Liver (tissue), 9 donors: ENCODE data around the gene DPF3. TPM values are rescaled to one million over a fixed set of nuclear protein-coding genes. Genes with fewer than 3 reads are reported as not detected.

Experiments used
- DNase-seq: peaks from one replicate; pipeline ENCODE4 v3.0.0-alpha.2; 2017; ENCODE audit warnings: low spot score
- H3K27ac ChIP-seq, 2 donors: one replicate each; pipeline ENCODE4 v1.7.0; 2013; ENCODE audit warnings: inconsistent platforms in 2 of 2, low read length in 2 of 2, control low read depth in 1 of 2, low read depth in 1 of 2, mild to moderate bottlenecking in 1 of 2
- H3K27me3 ChIP-seq, 4 donors: one replicate each; pipeline versions ENCODE4 v1.6.1 to v1.7.0; 2013; ENCODE audit warnings: low read length in 3 of 4, inconsistent platforms in 1 of 4, mild to moderate bottlenecking in 1 of 4, moderate library complexity in 1 of 4; ENCODE audit not compliant: control insufficient read depth in 4 of 4, insufficient read depth in 4 of 4
- H3K36me3 ChIP-seq, 4 donors: one replicate each; pipeline versions ENCODE4 v1.6.1 to v1.7.0; 2013; ENCODE audit warnings: low read length in 3 of 4, mild to moderate bottlenecking in 3 of 4, low read depth in 1 of 4, moderate library complexity in 1 of 4; ENCODE audit not compliant: control insufficient read depth in 4 of 4, insufficient read depth in 3 of 4
- H3K4me1 ChIP-seq, 4 donors: one replicate each; pipeline versions ENCODE4 v1.6.1 to v1.7.0; 2013; ENCODE audit warnings: low read length in 3 of 4, mild to moderate bottlenecking in 3 of 4, moderate library complexity in 1 of 4; ENCODE audit not compliant: control insufficient read depth in 4 of 4, insufficient read depth in 4 of 4
- H3K4me3 ChIP-seq, 3 donors: one replicate each; pipeline versions ENCODE4 v1.6.1 to v1.7.0; 2013; ENCODE audit warnings: low read length in 3 of 3, control low read depth in 1 of 3, low read depth in 1 of 3, mild to moderate bottlenecking in 1 of 3
- H3K9ac ChIP-seq, 2 donors: one replicate each; pipeline ENCODE4 v1.7.0; 2013; ENCODE audit warnings: low read length in 2 of 2, mild to moderate bottlenecking in 2 of 2, moderate library complexity in 2 of 2, control low read depth in 1 of 2, low read depth in 1 of 2
- H3K9me3 ChIP-seq, 4 donors: one replicate each; pipeline versions ENCODE4 v1.6.1 to v1.7.0; 2013; ENCODE audit warnings: low read length in 3 of 4; ENCODE audit not compliant: control insufficient read depth in 4 of 4
- EGR1 ChIP-seq, 2 donors: IDR thresholded peaks; 2 replicates each; pipeline ENCODE4 v1.6.1; 2016 to 2018; ENCODE audit warnings: antibody characterized with exemption in 2 of 2, low read depth in 2 of 2
- FOXA1 ChIP-seq: IDR thresholded peaks from 2 replicates; pipeline ENCODE4 v1.6.1; 2016; ENCODE audit warnings: antibody characterized with exemption
- FOXA2 ChIP-seq: IDR thresholded peaks from 2 replicates; pipeline ENCODE4 v1.6.1; 2016; ENCODE audit warnings: antibody characterized with exemption
- GABPA ChIP-seq, 2 donors: IDR thresholded peaks in 1 of 2; conservative IDR thresholded peaks in 1 of 2; 2 replicates each; pipeline ENCODE4 v1.6.1; 2016; ENCODE audit warnings: antibody characterized with exemption in 2 of 2, mild to moderate bottlenecking in 1 of 2, moderate library complexity in 1 of 2
- HNF4A ChIP-seq, 2 donors: conservative IDR thresholded peaks; 2 replicates each; pipeline ENCODE4 v1.6.1; 2016; ENCODE audit warnings: antibody characterized with exemption in 2 of 2, mild to moderate bottlenecking in 2 of 2
- HNF4G ChIP-seq: IDR thresholded peaks from 2 replicates; pipeline ENCODE4 v1.6.1; 2016; ENCODE audit warnings: antibody characterized with exemption
- JUND ChIP-seq, 2 donors: IDR thresholded peaks; 2 replicates each; pipeline ENCODE4 v1.6.1; 2016; ENCODE audit warnings: antibody characterized with exemption in 2 of 2
- MAX ChIP-seq: IDR thresholded peaks from 2 replicates; pipeline ENCODE4 v1.6.1; 2016; ENCODE audit warnings: antibody characterized with exemption
- NR2F2 ChIP-seq: IDR thresholded peaks from 2 replicates; pipeline ENCODE4 v1.6.1; 2016; ENCODE audit warnings: antibody characterized with exemption
- RAD21 ChIP-seq, 2 donors: IDR thresholded peaks; 2 replicates each; pipeline ENCODE4 v1.6.1; 2016; ENCODE audit warnings: antibody characterized with exemption in 2 of 2, mild to moderate bottlenecking in 2 of 2
- REST ChIP-seq: IDR thresholded peaks from 2 replicates; pipeline ENCODE4 v1.6.1; 2016; ENCODE audit warnings: antibody characterized with exemption, mild to moderate bottlenecking
- RXRA ChIP-seq, 2 donors: IDR thresholded peaks; 2 replicates each; pipeline ENCODE4 v1.6.1; 2017 to 2018; ENCODE audit warnings: antibody characterized with exemption in 2 of 2, mild to moderate bottlenecking in 1 of 2
- SP1 ChIP-seq: IDR thresholded peaks from 2 replicates; pipeline ENCODE4 v1.6.1; 2018; ENCODE audit warnings: antibody characterized with exemption, mild to moderate bottlenecking
- TAF1 ChIP-seq: conservative IDR thresholded peaks from 2 replicates; pipeline ENCODE4 v1.6.1; 2016; ENCODE audit warnings: antibody characterized with exemption, mild to moderate bottlenecking
- YY1 ChIP-seq: IDR thresholded peaks from 2 replicates; pipeline ENCODE4 v1.6.1; 2016; ENCODE audit warnings: antibody characterized with exemption, mild to moderate bottlenecking
- ZBTB33 ChIP-seq: IDR thresholded peaks from 2 replicates; pipeline ENCODE4 v1.6.1; 2016; ENCODE audit warnings: antibody characterized with exemption
- WGBS: extraction: QIAGEN DNeasy Blood & Tissue Kit; methylation state at CpG from one replicate; pipeline ENCODE4 v1.1.7; 2013; 5-methylcytosine and 5-hydroxymethylcytosine counted together
- polyA plus RNA-seq, 2 donors: library from polyadenylated mRNA; stranded (reverse) in 1 of 2; unstranded in 1 of 2; fragments of 200-250 nt in 1 of 2; fragments of >200 nt in 1 of 2; fragmentation: Nextera tagmentation in 1 of 2; extraction: Ambion mirVana in 1 of 2; gene quantifications; one replicate each; pipeline versions ENCODE4 v1.2.1 to v1.2.3, GENCODE V29; 2013 to 2015
- total RNA-seq, 2 donors: library from RNA; depleted of rRNA; stranded (reverse); fragments of >200 nt; gene quantifications; one replicate each; pipeline ENCODE4 v1.2.3, GENCODE V29; 2014
- TF ChIP-seq, protein P1 (sequence below): fragments of 150-350 bp; IDR thresholded peaks from 2 replicates; pipeline ENCODE4 v1.5.1; 2017; ENCODE audit warnings: improper control_type of control experiment, low read depth, low read length; ENCODE audit not compliant: missing input control
- TF ChIP-seq, protein P2 (sequence below): IDR thresholded peaks from 2 replicates; pipeline ENCODE4 v1.6.1; 2016; ENCODE audit warnings: antibody characterized with exemption
- donor health status: healthy.
- donor health status: healthy.
- donor health status: healthy.
- donor health status: healthy.
- donor health status: healthy.

DPF3 gene
- total RNA-seq: 10 to 100 TPM in 1 of 2 donors, 1 to 10 TPM in 1; 3.2 to 23.2 TPM
- 1 to 10 TPM; 1.1 to 1.8 TPM for polyA plus RNA-seq

- H3K36me3 ChIP-seq: no peaks in the 10 kb centered on the region
- peak; percentile 98 for DNase-seq
- peak within 1 kb of the TSS; percentile 79 to 96 (median 83) for H3K4me3 ChIP-seq
- H3K9ac ChIP-seq: peak within 1 kb of the TSS; percentile 81 to 95
- H3K9me3 ChIP-seq: no peaks in the 10 kb centered on the region
- no peaks in the 10 kb centered on the region for H3K27me3 ChIP-seq
- H3K27ac ChIP-seq: peak within 1 kb of the TSS; percentile 76 to 80
- TF ChIP-seq EGR1 (IDR thresholded peaks at IDR 0.05; ENCODE audit: low read depth in 2 of 2): peak in 1 of 2 donors; percentile 13
- peak; percentile 67 for TF ChIP-seq SP1
- TF ChIP-seq RAD21 (IDR thresholded peaks at IDR 0.05): peak; percentile 35 to 56
- TF ChIP-seq RXRA (IDR thresholded peaks at IDR 0.05): peak; percentile 52 to 53
- TF ChIP-seq HNF4A (conservative IDR thresholded peaks at IDR 0.05): peak; percentile 33 to 42
- peak; percentile 71 for TF ChIP-seq NR2F2
- peak; percentile 81 for TF ChIP-seq REST
- TF ChIP-seq YY1: peak; percentile 93
- TF ChIP-seq MAX: peak; percentile 88
- TF ChIP-seq, protein P1, sequence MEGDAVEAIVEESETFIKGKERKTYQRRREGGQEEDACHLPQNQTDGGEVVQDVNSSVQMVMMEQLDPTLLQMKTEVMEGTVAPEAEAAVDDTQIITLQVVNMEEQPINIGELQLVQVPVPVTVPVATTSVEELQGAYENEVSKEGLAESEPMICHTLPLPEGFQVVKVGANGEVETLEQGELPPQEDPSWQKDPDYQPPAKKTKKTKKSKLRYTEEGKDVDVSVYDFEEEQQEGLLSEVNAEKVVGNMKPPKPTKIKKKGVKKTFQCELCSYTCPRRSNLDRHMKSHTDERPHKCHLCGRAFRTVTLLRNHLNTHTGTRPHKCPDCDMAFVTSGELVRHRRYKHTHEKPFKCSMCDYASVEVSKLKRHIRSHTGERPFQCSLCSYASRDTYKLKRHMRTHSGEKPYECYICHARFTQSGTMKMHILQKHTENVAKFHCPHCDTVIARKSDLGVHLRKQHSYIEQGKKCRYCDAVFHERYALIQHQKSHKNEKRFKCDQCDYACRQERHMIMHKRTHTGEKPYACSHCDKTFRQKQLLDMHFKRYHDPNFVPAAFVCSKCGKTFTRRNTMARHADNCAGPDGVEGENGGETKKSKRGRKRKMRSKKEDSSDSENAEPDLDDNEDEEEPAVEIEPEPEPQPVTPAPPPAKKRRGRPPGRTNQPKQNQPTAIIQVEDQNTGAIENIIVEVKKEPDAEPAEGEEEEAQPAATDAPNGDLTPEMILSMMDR: no peak
- TF ChIP-seq ZBTB33: peak; percentile 40
- TF ChIP-seq JUND (IDR thresholded peaks at IDR 0.05): peak in 1 of 2 donors; percentile 10
- TF ChIP-seq HNF4G: peak; percentile 4
- TF ChIP-seq TAF1: peak; percentile 32
- TF ChIP-seq FOXA1: no peak
- TF ChIP-seq GABPA (IDR thresholded peaks at IDR 0.05 in 1 of 2, conservative IDR thresholded peaks at IDR 0.05 in 1 of 2): no peak
- TF ChIP-seq FOXA2: no peak
- TF ChIP-seq, protein P2, sequence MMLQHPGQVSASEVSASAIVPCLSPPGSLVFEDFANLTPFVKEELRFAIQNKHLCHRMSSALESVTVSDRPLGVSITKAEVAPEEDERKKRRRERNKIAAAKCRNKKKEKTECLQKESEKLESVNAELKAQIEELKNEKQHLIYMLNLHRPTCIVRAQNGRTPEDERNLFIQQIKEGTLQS: no peak
- WGBS: under 1% methylated on average over 54 of the region's 54 CpGs
- peaks cover 3 to 28% (median 15%) of the 10 kb centered on the region in 4 donors for H3K4me1 ChIP-seq
Observed at GRCh38 chr14:72893636-72894322, at the start of gene DPF3. Gene DPF3 (minus strand): TSS chr14:72894101. CDS start chr14:72894088, 13 bp downstream.
